ENCODE measurements around the gene ZFHX3.

ZFHX3 gene

GRCh38 chr16:73051961-73052360 lies 4.0 kb upstream of the ZFHX3 start:
- no peak overlapping the region for H3K4me3 ChIP-seq (ENCODE audit: control insufficient read depth, low read depth, low read length)
- no peak for DNase-seq (ENCODE audit: low read depth)
- TF ChIP-seq CTCF (conservative IDR thresholded peaks at IDR 0.05; ENCODE audit: control insufficient read depth, insufficient read depth, low read depth, low read length): no peak

- H3K4me3 ChIP-seq (ENCODE audit: control insufficient read depth, low read depth, low read length): no peak overlapping the region
- TF ChIP-seq CTCF (conservative IDR thresholded peaks at IDR 0.05; ENCODE audit: control insufficient read depth, insufficient read depth, low read depth, low read length): no peak
- no peak for DNase-seq (ENCODE audit: low read depth)
Observed at GRCh38 chr16:73051226-73051625, 3.3 kb upstream of the ZFHX3 start.

GRCh38 chr16:73050201-73051099 lies 2.5 kb upstream of the ZFHX3 start:
- TF ChIP-seq CTCF (conservative IDR thresholded peaks at IDR 0.05; ENCODE audit: control insufficient read depth, insufficient read depth, low read depth, low read length): no peak
- no peak overlapping the region for H3K4me3 ChIP-seq (ENCODE audit: control insufficient read depth, low read depth, low read length)
- DNase-seq (ENCODE audit: low read depth): no peak

- TF ChIP-seq CTCF (conservative IDR thresholded peaks at IDR 0.05; ENCODE audit: control insufficient read depth, insufficient read depth, low read depth, low read length): no peak
- DNase-seq (ENCODE audit: low read depth): no peak
Observed at GRCh38 chr16:73049511-73049910, 1.6 kb upstream of the ZFHX3 start.

GRCh38 chr16:73049091-73049490 lies 1.2 kb upstream of the ZFHX3 start:
- no peak overlapping the region for H3K4me3 ChIP-seq (ENCODE audit: control insufficient read depth, low read depth, low read length)
- no peak for TF ChIP-seq CTCF (conservative IDR thresholded peaks at IDR 0.05; ENCODE audit: control insufficient read depth, insufficient read depth, low read depth, low read length)
- no peak for DNase-seq (ENCODE audit: low read depth)

More at GRCh38 chr16:73049511-73049910, 1.6 kb upstream of the ZFHX3 start:
- H3K4me3 ChIP-seq (ENCODE audit: control insufficient read depth, low read depth, low read length): no peak overlapping the region

GRCh38 chr16:73048292-73049080 lies 558 bp upstream of the ZFHX3 start:
- no peak for DNase-seq (ENCODE audit: low read depth)
- TF ChIP-seq CTCF (conservative IDR thresholded peaks at IDR 0.05; ENCODE audit: control insufficient read depth, insufficient read depth, low read depth, low read length): no peak
- peak overlapping the region; percentile 40 for H3K4me3 ChIP-seq (ENCODE audit: control insufficient read depth, low read depth, low read length)
